Left kidney (tissue), 2 donors: ENCODE measurements around the gene TOPBP1. TPM values are rescaled to one million over a fixed set of nuclear protein-coding genes. Genes with fewer than 3 reads are reported as not detected.

Experiments
- DNase-seq: peaks from one replicate; pipeline ENCODE4 v3.0.0-alpha.2; 2013
- polyA plus RNA-seq: library from polyadenylated mRNA; unstranded; fragments of 120-200 nt; gene quantifications from one replicate; pipeline ENCODE4 v1.2.1, GENCODE V29; 2013; ENCODE audit not compliant: insufficient read length

The TOPBP1 gene
- polyA plus RNA-seq, 1 donor, result 55.2 TPM

GRCh38 chr3:133610031-133610430 lies 51.7 kb downstream of the TOPBP1 start:
- no peak for DNase-seq

GRCh38 chr3:133608388-133608787 lies 53.4 kb downstream of the TOPBP1 start:
- DNase-seq, result no peak

- DNase-seq, result no peak
Observed at GRCh38 chr3:133607816-133608215, 53.9 kb downstream of the TOPBP1 start.

GRCh38 chr3:133606902-133607301 lies 54.8 kb downstream of the TOPBP1 start:
- no peak for DNase-seq

- no peak for DNase-seq
Observed at GRCh38 chr3:133606342-133606741, 55.4 kb downstream of the TOPBP1 start.

- no peak for DNase-seq
Observed at GRCh38 chr3:133600572-133601081, 61.1 kb downstream of the TOPBP1 start.

GRCh38 chr3:133599280-133599679 lies 62.5 kb downstream of the TOPBP1 start:
- DNase-seq, result no peak

GRCh38 chr3:133598405-133598804 lies 63.3 kb downstream of the TOPBP1 start:
- no peak for DNase-seq

- no peak for DNase-seq
Observed at GRCh38 chr3:133595341-133595740, 66.4 kb downstream of the TOPBP1 start.

GRCh38 chr3:133593243-133593642 lies 68.5 kb downstream of the TOPBP1 start:
- no peak for DNase-seq

GRCh38 chr3:133592843-133593242 lies 68.9 kb downstream of the TOPBP1 start:
- DNase-seq, result no peak

- no peak for DNase-seq
Observed at GRCh38 chr3:133591271-133591742, 70.4 kb downstream of the TOPBP1 start.

- DNase-seq, result no peak
Observed at GRCh38 chr3:133589503-133589902, 72.2 kb downstream of the TOPBP1 start.

GRCh38 chr3:133588784-133589465 lies 72.8 kb downstream of the TOPBP1 start:
- no peak for DNase-seq

GRCh38 chr3:133588035-133588434 lies 73.7 kb downstream of the TOPBP1 start:
- no peak for DNase-seq

- DNase-seq, result no peak
Observed at GRCh38 chr3:133583396-133583795, 78.3 kb downstream of the TOPBP1 start.

- DNase-seq, result no peak
Observed at GRCh38 chr3:133578548-133579191, 83.1 kb downstream of the TOPBP1 start.

GRCh38 chr3:133576169-133576568 lies 85.6 kb downstream of the TOPBP1 start:
- DNase-seq, result no peak

- no peak for DNase-seq
Observed at GRCh38 chr3:133575086-133575485, 86.7 kb downstream of the TOPBP1 start.

- DNase-seq, result peak; percentile 52
Observed at GRCh38 chr3:133574260-133574881, 87.4 kb downstream of the TOPBP1 start.

- no peak for DNase-seq
Observed at GRCh38 chr3:133573629-133574194, 88.0 kb downstream of the TOPBP1 start, which contains the start of gene CDV3. Gene CDV3, plus strand, starts transcription at chr3:133573686. Its CDS starts 359 bp downstream, at chr3:133574045.

- peak; percentile 100 for DNase-seq
Observed at GRCh38 chr3:133573054-133573628, 88.6 kb downstream of the TOPBP1 start.
